ENCODE data around the gene ZAP70.

The ZAP70 gene

GRCh38 chr2:97734061-97735051 is 21.0 kb downstream of the ZAP70 start:
- no peak for DNase-seq (ENCODE audit: low read depth)

GRCh38 chr2:97735161-97735561 is 21.8 kb downstream of the ZAP70 start:
- no peak for DNase-seq (ENCODE audit: low read depth)

GRCh38 chr2:97736185-97736584 is 22.8 kb downstream of the ZAP70 start:
- DNase-seq (ENCODE audit: low read depth), result no peak

- no peak for DNase-seq (ENCODE audit: low read depth)
These were observed 23.4 kb downstream of the ZAP70 start for GRCh38 chr2:97736608-97737330.

- DNase-seq (ENCODE audit: low read depth), result no peak
These were observed 24.2 kb downstream of the ZAP70 start for GRCh38 chr2:97737421-97738178.

- DNase-seq (ENCODE audit: low read depth), result no peak
These were observed 25.0 kb downstream of the ZAP70 start for GRCh38 chr2:97738179-97739019.

GRCh38 chr2:97739020-97739892 is 25.9 kb downstream of the ZAP70 start:
- DNase-seq (ENCODE audit: low read depth), result no peak

GRCh38 chr2:97739893-97740245 is 26.5 kb downstream of the ZAP70 start:
- no peak for DNase-seq (ENCODE audit: low read depth)

- DNase-seq (ENCODE audit: low read depth), result no peak
These were observed 27.3 kb downstream of the ZAP70 start for GRCh38 chr2:97740590-97741182.

GRCh38 chr2:97741251-97741650 is 27.9 kb downstream of the ZAP70 start:
- DNase-seq (ENCODE audit: low read depth), result no peak

- no peak for DNase-seq (ENCODE audit: low read depth)
These were observed 28.3 kb downstream of the ZAP70 start for GRCh38 chr2:97741686-97742085.

- DNase-seq (ENCODE audit: low read depth), result no peak
These were observed 29.0 kb downstream of the ZAP70 start for GRCh38 chr2:97742381-97742847.

GRCh38 chr2:97743913-97744312 is 30.5 kb downstream of the ZAP70 start:
- DNase-seq (ENCODE audit: low read depth), result no peak

- DNase-seq (ENCODE audit: low read depth), result no peak
These were observed 32.2 kb downstream of the ZAP70 start for GRCh38 chr2:97745474-97746174.

- DNase-seq (ENCODE audit: low read depth), result no peak
These were observed 33.9 kb downstream of the ZAP70 start for GRCh38 chr2:97747285-97747684.

- DNase-seq (ENCODE audit: low read depth), result no peak
These were observed 34.3 kb downstream of the ZAP70 start for GRCh38 chr2:97747716-97748115.

GRCh38 chr2:97749581-97749980 is 36.2 kb downstream of the ZAP70 start:
- DNase-seq (ENCODE audit: low read depth), result no peak

- DNase-seq (ENCODE audit: low read depth), result no peak
These were observed 36.6 kb downstream of the ZAP70 start for GRCh38 chr2:97750017-97750416.

- DNase-seq (ENCODE audit: low read depth), result no peak
These were observed 38.4 kb downstream of the ZAP70 start for GRCh38 chr2:97751752-97752151.

Measured in stimulated activated CD8-positive, alpha-beta memory T cell treated with anti-CD3 and anti-CD28 coated beads, Interleukin-15, amount 100 ng/mL, for 24 hours (primary cell).